Endothelial cell of umbilical vein (primary cell): ENCODE data around the gene BORCS5. TPM values are rescaled to one million over a fixed set of nuclear protein-coding genes. Genes with fewer than 3 reads are reported as not detected.

ENCODE experiments used
- BruUV-seq: library from RNA; stranded (reverse); fragments of 400-500 nt; replicated peaks from 2 replicates; lab custom pipeline; 2021; lab: Mats Ljungman, UMichigan
- CTCF ChIA-PET: fragments of 300-600, 350-600 bp; sonication (Branson Sonifier 250); formaldehyde crosslinking; loops from one replicate; lab custom pipeline; 2021; ENCODE audit warnings: antibody characterized with exemption, inconsistent platforms; lab: Charles Lee
- POLR2A ChIA-PET: fragments of 300-600, 350-600 bp; sonication (Branson Sonifier 250); formaldehyde crosslinking; loops from one replicate; lab custom pipeline; 2021; ENCODE audit warnings: antibody characterized with exemption, inconsistent platforms; lab: Charles Lee
- DNase-seq: peaks from one replicate; pipeline ENCODE4 v3.0.0-alpha.2; 2011; ENCODE audit warnings: low read depth, low spot score
- FAIRE-seq: peaks from 2 replicates; lab custom pipeline; 2011; peaks lifted over from hg19 to GRCh38; lab: Jason Lieb, UNC
- H2AFZ ChIP-seq: 2 replicates; pipeline ENCODE4 v1.6.0; 2012; ENCODE audit warnings: low read depth, low read length, control low read depth, inconsistent platforms
- H3K27ac ChIP-seq: 2 replicates; pipeline ENCODE4 v1.5.1; 2011; ENCODE audit warnings: low read depth, mild to moderate bottlenecking, control low read depth, low read length, moderate library complexity; ENCODE audit not compliant: insufficient read depth
- H3K27me3 ChIP-seq, 2 experiments: 2 replicates each; pipeline versions ENCODE4 v1.6.0 to v1.6.1; 2011; ENCODE audit warnings: low read length in 2 of 2, mixed read lengths in 1 of 2; ENCODE audit not compliant: control insufficient read depth in 2 of 2, insufficient read depth in 2 of 2
- H3K36me3 ChIP-seq, 2 experiments: 2 replicates in 1 of 2; 3 replicates in 1 of 2; pipeline ENCODE4 v1.5.1; 2011; ENCODE audit warnings: low read length in 2 of 2, mild to moderate bottlenecking in 1 of 2, moderate library complexity in 1 of 2; ENCODE audit not compliant: control insufficient read depth in 2 of 2, insufficient read depth in 2 of 2; ENCODE audit errors: extremely low read depth in 1 of 2
- H3K4me1 ChIP-seq: 3 replicates; pipeline ENCODE4 v1.5.1; 2011; ENCODE audit warnings: mild to moderate bottlenecking, low read length; ENCODE audit not compliant: control insufficient read depth, insufficient read depth; ENCODE audit errors: extremely low read depth
- H3K4me2 ChIP-seq: 2 replicates; pipeline ENCODE4 v1.6.1; 2011; ENCODE audit warnings: low read length, control low read depth, mixed read lengths; ENCODE audit not compliant: insufficient read depth
- H3K4me3 ChIP-seq, 3 experiments: fragments of 200-600 bp in 1 of 3; sonication (generic), shearing (Covaris generic) in 1 of 3; replicated peaks in 1 of 3; 2 replicates each; pipeline ENCODE4 v1.5.1; 2011 to 2016; ENCODE audit warnings: control low read depth in 3 of 3, low read length in 3 of 3, mild to moderate bottlenecking in 2 of 3, inconsistent platforms in 1 of 3, low read depth in 1 of 3, moderate library complexity in 1 of 3; ENCODE audit not compliant: insufficient read depth in 1 of 3
- H3K79me2 ChIP-seq: 2 replicates; pipeline ENCODE4 v1.6.0; 2012; ENCODE audit warnings: low read length, inconsistent platforms; ENCODE audit not compliant: control insufficient read depth, insufficient read depth
- H3K9ac ChIP-seq: replicated peaks from 2 replicates; pipeline ENCODE3; 2011; ENCODE audit warnings: low read length, control low read depth; ENCODE audit not compliant: insufficient read depth; ENCODE audit errors: extremely low read depth
- H3K9me1 ChIP-seq: replicated peaks from 3 replicates; pipeline ENCODE4 v1.6.0; 2011; ENCODE audit warnings: mild to moderate bottlenecking, low read length; ENCODE audit not compliant: control insufficient read depth, insufficient read depth; ENCODE audit errors: extremely low read depth
- H3K9me3 ChIP-seq: replicated peaks from 2 replicates; pipeline ENCODE4 v1.5.1; 2012; ENCODE audit warnings: low read length, inconsistent platforms; ENCODE audit not compliant: control insufficient read depth, insufficient read depth
- H4K20me1 ChIP-seq: replicated peaks from 2 replicates; pipeline ENCODE3; 2011; ENCODE audit warnings: mild to moderate bottlenecking, low read length; ENCODE audit not compliant: control insufficient read depth, insufficient read depth; ENCODE audit errors: extremely low read depth
- CTCF ChIP-seq, 2 donors: IDR thresholded peaks; 1 replicate in 1 of 2; 2 replicates in 1 of 2; pipeline ENCODE4 v1.5.1; 2011; ENCODE audit warnings: low read length in 2 of 2, mild to moderate bottlenecking in 2 of 2, moderate library complexity in 2 of 2, control low read depth in 1 of 2, inconsistent platforms in 1 of 2, low read depth in 1 of 2; ENCODE audit not compliant: insufficient read depth in 1 of 2; ENCODE audit errors: extremely low read depth in 1 of 2
- GATA2 ChIP-seq: IDR thresholded peaks from 2 replicates; pipeline ENCODE4 v1.7.0; 2011; ENCODE audit warnings: low read depth, mild to moderate bottlenecking, moderate library complexity, mixed read lengths, low read length; ENCODE audit not compliant: insufficient read length, insufficient read depth
- JUN ChIP-seq: IDR thresholded peaks from 2 replicates; pipeline ENCODE4 v1.6.1; 2011; ENCODE audit warnings: borderline replicate concordance, low read depth; ENCODE audit not compliant: insufficient read length, insufficient read depth
- dilution Hi-C: fragments of 300-500 bp; cut with MboI; formaldehyde crosslinking; loops from one replicate; pipeline ENCODE4 v1.15.0; 2019; ENCODE audit warnings: low sequenced_read_pairs; ENCODE audit not compliant: extremely low pct_ligation_motif_present
- intact Hi-C: fragments of 100-400 bp; cut with micrococcal nuclease; formaldehyde crosslinking; loops from one replicate; pipeline ENCODE4 v1.10.0; 2022
- polyA plus RNA-seq, 4 experiments: library from polyadenylated mRNA; depleted of rRNA in 3 of 4; stranded (reverse) in 3 of 4; unstranded in 1 of 4; fragments of >200 nt; gene quantifications; 2 replicates each; pipeline versions ENCODE4 v1.2.1 to v1.2.3, GENCODE V29; 2011 to 2012; ENCODE audit warnings: missing spikeins in 1 of 4
- total RNA-seq: library from RNA; stranded (reverse); gene quantifications from 2 replicates; pipeline ENCODE4 v1.2.3, GENCODE V29; 2021

The BORCS5 gene
- total and polyA plus RNA-seq, 2 donors (not counting 3 experiments of a cell fraction or from before 2014, with no cell fraction given), result 8.3 to 10.5 TPM

- no peak overlapping the region for H3K4me2 ChIP-seq
- H3K4me1 ChIP-seq, result no peaks in the 10 kb centered on the region
- no peak overlapping the region for H3K9ac ChIP-seq
- no peak overlapping the region for H2AFZ ChIP-seq
- DNase-seq (peak; percentile 73), FAIRE-seq (peak; percentile 73)
- ChIA-PET POLR2A (no interaction called here), CTCF (interaction anchor here (0.7 to 6.5 kb wide), 27 partner anchors 9 to 410 kb away, joined by 3 to 71 read pairs (median 5); partner anchors contain the start of genes CREBL2 and DUSP16)
- intact Hi-C loops, result loop anchor here (1.0 to 5.0 kb wide), 7 partner anchors 100 to 359 kb away; partner anchors contain the start of gene GPR19
- TF ChIP-seq CTCF (IDR thresholded peaks at IDR 0.05; ENCODE audit: extremely low read depth in 1 of 2, insufficient read depth in 1 of 2, low read depth in 1 of 2, low read length in 2 of 2), result peak; percentile 43 to 44
- no peak for TF ChIP-seq GATA2
- no peaks in the 10 kb centered on the region for H3K79me2 ChIP-seq
- H3K9me1 ChIP-seq, result no peaks in the 10 kb centered on the region
- H4K20me1 ChIP-seq, result no peaks in the 10 kb centered on the region
- H3K9me3 ChIP-seq, result no peaks in the 10 kb centered on the region
- no TSS peak for BruUV-seq
- no peaks in the 10 kb centered on the region for H3K27me3 ChIP-seq
- dilution Hi-C loops, result no loop called here
- no peaks in the 10 kb centered on the region for H3K36me3 ChIP-seq
- no peak overlapping the region for H3K4me3 ChIP-seq
- H3K27ac ChIP-seq, result no peak overlapping the region
These were observed 20.0 kb downstream of the BORCS5 start for GRCh38 chr12:12376646-12377448.

GRCh38 chr12:12378616-12379015 lies 21.7 kb downstream of the BORCS5 start:
- DNase-seq (no peak), FAIRE-seq (no peak)
- TF ChIP-seq GATA2 (no peak), JUN (no peak), CTCF (IDR thresholded peaks at IDR 0.05; ENCODE audit: extremely low read depth in 1 of 2, insufficient read depth in 1 of 2, low read depth in 1 of 2, low read length in 2 of 2) (no peak)
- H3K9me3 ChIP-seq, result no peaks in the 10 kb centered on the region
- H3K9me1 ChIP-seq, result no peaks in the 10 kb centered on the region
- no peak overlapping the region for H2AFZ ChIP-seq
- no peak overlapping the region for H3K27ac ChIP-seq
- H3K79me2 ChIP-seq, result no peaks in the 10 kb centered on the region
- H3K4me1 ChIP-seq, result no peaks in the 10 kb centered on the region
- H4K20me1 ChIP-seq, result no peaks in the 10 kb centered on the region
- H3K4me3 ChIP-seq, result no peak overlapping the region
- H3K36me3 ChIP-seq, result no peaks in the 10 kb centered on the region
- intact Hi-C loops, result loop anchor here (5.0 kb wide), 1 partner anchor 99 kb away; no protein-coding TSS in a partner anchor
- POLR2A ChIA-PET, result no interaction called here
- no peak overlapping the region for H3K4me2 ChIP-seq
- H3K27me3 ChIP-seq, result no peaks in the 10 kb centered on the region
- H3K9ac ChIP-seq, result no peak overlapping the region
- BruUV-seq, result no TSS peak
- CTCF ChIA-PET, result interaction anchor here (1.1 to 6.5 kb wide), 3 partner anchors 11 to 278 kb away, joined by 3 to 71 read pairs (median 54); partner anchors contain the start of gene DUSP16
- dilution Hi-C loops, result no loop called here
